HEK293 (cell line): ENCODE results near the gene METTL23.
"Not testable (repeated sequence)": the region's sequence is repeated elsewhere in the genome, so short reads cannot be mapped to it uniquely, and the experiment has no call there.

Source experiments
- CTCF ChIA-PET: fragments of 350-600 bp; formaldehyde crosslinking; extraction: SDS; loops from one replicate; lab custom pipeline; 2021; ENCODE audit warnings: antibody characterized with exemption; lab: Yijun Ruan, JAX
- POLR2A ChIA-PET: fragments of 300-600 bp; formaldehyde crosslinking; extraction: SDS; loops from one replicate; lab custom pipeline; 2020; ENCODE audit warnings: antibody characterized with exemption, inconsistent platforms; lab: Yijun Ruan, JAX
- H3K27ac ChIP-seq: fragments of 200-500 bp; sonication (Bioruptor generic); 2 replicates; pipeline ENCODE4 v1.5.1; 2014; ENCODE audit warnings: low read depth, low read length, control low read depth, inconsistent platforms; ENCODE audit errors: extremely low read depth
- H3K36me3 ChIP-seq, 2 experiments: fragments of 200-500 bp in 1 of 2; sonication (Bioruptor generic) in 1 of 2; 1 replicate in 1 of 2; 2 replicates in 1 of 2; pipeline ENCODE4 v1.5.1; 2014 to 2017; ENCODE audit warnings: inconsistent platforms in 2 of 2, low read length in 2 of 2; ENCODE audit not compliant: control insufficient read depth in 2 of 2, insufficient read depth in 1 of 2
- H3K4me1 ChIP-seq: fragments of 200-500 bp; sonication (Bioruptor generic); 2 replicates; pipeline ENCODE4 v1.5.1; 2014; ENCODE audit warnings: mild to moderate bottlenecking, low read length, inconsistent platforms; ENCODE audit not compliant: control insufficient read depth, insufficient read depth
- H3K4me3 ChIP-seq: 2 replicates; pipeline ENCODE4 v1.5.1; 2011; ENCODE audit warnings: low read depth, mild to moderate bottlenecking, control low read depth, low read length, moderate library complexity
- H3K9me3 ChIP-seq: fragments of 200-500 bp; sonication (Bioruptor generic); 2 replicates; pipeline ENCODE4 v1.5.1; 2014; ENCODE audit warnings: low read depth, low read length, inconsistent platforms; ENCODE audit not compliant: control insufficient read depth, insufficient read depth
- GLI4 ChIP-seq: fragments of 450-650 bp; formaldehyde crosslinking; IDR thresholded peaks from 2 replicates; pipeline ENCODE4 v1.5.1; 2016; ENCODE audit warnings: missing biosample characterization, missing genetic modification characterization
- GLIS1 ChIP-seq: fragments of 450-650 bp; formaldehyde crosslinking; IDR thresholded peaks from 2 replicates; pipeline ENCODE4 v1.5.1; 2016; ENCODE audit warnings: missing biosample characterization, missing genetic modification characterization
- RBAK ChIP-seq: fragments of 450-650 bp; formaldehyde crosslinking; IDR thresholded peaks from 2 replicates; pipeline ENCODE4 v1.5.1; 2016; ENCODE audit warnings: missing biosample characterization, missing genetic modification characterization
- SCRT1 ChIP-seq: fragments of 450-650 bp; formaldehyde crosslinking; IDR thresholded peaks from 2 replicates; pipeline ENCODE4 v1.5.1; 2016; ENCODE audit warnings: missing biosample characterization, missing genetic modification characterization, borderline replicate concordance
- SCRT2 ChIP-seq: fragments of 450-650 bp; formaldehyde crosslinking; IDR thresholded peaks from 2 replicates; pipeline ENCODE4 v1.5.1; 2016; ENCODE audit warnings: missing biosample characterization, missing genetic modification characterization
- ZBTB17 ChIP-seq: fragments of 450-650 bp; formaldehyde crosslinking; IDR thresholded peaks from 2 replicates; pipeline ENCODE4 v1.5.1; 2016; ENCODE audit warnings: missing biosample characterization, missing genetic modification characterization
- ZNF146 ChIP-seq: fragments of 450-650 bp; formaldehyde crosslinking; IDR thresholded peaks from 2 replicates; pipeline ENCODE4 v1.5.1; 2016; ENCODE audit warnings: missing biosample characterization, missing genetic modification characterization
- ZNF16 ChIP-seq: fragments of 450-650 bp; formaldehyde crosslinking; IDR thresholded peaks from 2 replicates; pipeline ENCODE4 v1.5.1; 2016; ENCODE audit warnings: low read depth, missing biosample characterization, missing genetic modification characterization
- ZNF184 ChIP-seq: fragments of 450-650 bp; IDR thresholded peaks from 2 replicates; pipeline ENCODE4 v1.5.1; 2018; ENCODE audit warnings: missing biosample characterization, mild to moderate bottlenecking, missing genetic modification characterization
- ZNF24 ChIP-seq: fragments of 450-650 bp; formaldehyde crosslinking; IDR thresholded peaks from 2 replicates; pipeline ENCODE4 v1.5.1; 2016; ENCODE audit warnings: missing biosample characterization, missing genetic modification characterization
- ZNF362 ChIP-seq: fragments of 450-650 bp; formaldehyde crosslinking; IDR thresholded peaks from 2 replicates; pipeline ENCODE4 v1.5.1; 2016; ENCODE audit warnings: missing biosample characterization, missing genetic modification characterization
- ZNF585B ChIP-seq: fragments of 450-650 bp; formaldehyde crosslinking; IDR thresholded peaks from 2 replicates; pipeline ENCODE4 v1.5.1; 2016; ENCODE audit warnings: missing biosample characterization, missing genetic modification characterization
- ZNF600 ChIP-seq: fragments of 450-650 bp; formaldehyde crosslinking; IDR thresholded peaks from 2 replicates; pipeline ENCODE4 v1.5.1; 2016; ENCODE audit warnings: missing biosample characterization, missing genetic modification characterization
- ZNF624 ChIP-seq: fragments of 450-650 bp; formaldehyde crosslinking; IDR thresholded peaks from 2 replicates; pipeline ENCODE4 v1.5.1; 2017; ENCODE audit warnings: missing biosample characterization, missing genetic modification characterization
- ZNF654 ChIP-seq: fragments of 450-650 bp; formaldehyde crosslinking; IDR thresholded peaks from 2 replicates; pipeline ENCODE4 v1.5.1; 2016; ENCODE audit warnings: low read depth, missing biosample characterization, missing genetic modification characterization
- ZNF664 ChIP-seq: fragments of 450-650 bp; formaldehyde crosslinking; IDR thresholded peaks from 2 replicates; pipeline ENCODE4 v1.5.1; 2016; ENCODE audit warnings: missing biosample characterization, missing genetic modification characterization
- ZNF747 ChIP-seq: fragments of 450-650 bp; formaldehyde crosslinking; IDR thresholded peaks from 2 replicates; pipeline ENCODE4 v1.5.1; 2016; ENCODE audit warnings: missing biosample characterization, missing genetic modification characterization
- TF ChIP-seq, protein P1 (sequence below): fragments of 450-650 bp; formaldehyde crosslinking; IDR thresholded peaks from 2 replicates; pipeline ENCODE4 v1.5.1; 2016; ENCODE audit warnings: missing biosample characterization, missing genetic modification characterization, borderline replicate concordance
- TF ChIP-seq, protein P2 (sequence below): fragments of 450-650 bp; formaldehyde crosslinking; IDR thresholded peaks from 2 replicates; pipeline ENCODE4 v1.5.1; 2016; ENCODE audit warnings: missing biosample characterization, missing genetic modification characterization, borderline replicate concordance

Gene METTL23

GRCh38 chr17:76731800-76732733, 5.4 kb downstream of the METTL23 start:
- H3K4me3 ChIP-seq, H3K9me3 ChIP-seq: not testable (repeated sequence)
- peaks cover 40 to 66% of the 10 kb centered on the region in 2 experiments for H3K36me3 ChIP-seq
- 0 out of 2 replicates have a peak overlapping the region, but pooled peaks have one; percentile 3 for H3K27ac ChIP-seq
- peaks cover 17% of the 10 kb centered on the region for H3K4me1 ChIP-seq
- 0 out of 2 replicates have a peak, but pooled peaks have one; percentile 25 for TF ChIP-seq ZBTB17 (tag by site-specific recombination)
- peak; percentile 100 for TF ChIP-seq SCRT1 (tag by site-specific recombination)
- peak; percentile 3; the same call in 1 of the 2 replicates for TF ChIP-seq ZNF146
- 0 out of 2 replicates have a peak, but pooled peaks have one; percentile 17 for TF ChIP-seq ZNF362 (tag by site-specific recombination)
- TF ChIP-seq SCRT2 (tag by site-specific recombination): peak; percentile 72
- 0 out of 2 replicates have a peak, but pooled peaks have one; percentile 7 for TF ChIP-seq ZNF664
- ChIA-PET POLR2A (interaction anchor here (0.5 to 2.0 kb wide), 8 partner anchors 9 to 51 kb away, joined by 3 to 7 read pairs (median 6); no protein-coding TSS in a partner anchor), CTCF (interaction anchor here (0.7 to 2.8 kb wide), 3 partner anchors 17 to 808 kb away, joined by 3 to 13 read pairs (median 4); no protein-coding TSS in a partner anchor)

GRCh38 chr17:76732734-76733617, 6.3 kb downstream of the METTL23 start:
- Histone ChIP-seq H3K36me3 (peaks cover 40 to 66% of the 10 kb centered on the region in 2 experiments), H3K4me1 (peaks cover 11% of the 10 kb centered on the region), H3K9me3 (no peaks in the 10 kb centered on the region), H3K4me3 (no peak overlapping the region), H3K27ac (no peak overlapping the region; the same call in 1 of the 2 replicates)
- ChIA-PET POLR2A (interaction anchor here (0.5 to 2.0 kb wide), 5 partner anchors 8 to 52 kb away, joined by 3 to 7 read pairs (median 6); no protein-coding TSS in a partner anchor), CTCF (interaction anchor here (0.5 to 2.8 kb wide), 4 partner anchors 10 to 1132 kb away, joined by 3 to 13 read pairs (median 4); no protein-coding TSS in a partner anchor)
- TF ChIP-seq, protein P1, sequence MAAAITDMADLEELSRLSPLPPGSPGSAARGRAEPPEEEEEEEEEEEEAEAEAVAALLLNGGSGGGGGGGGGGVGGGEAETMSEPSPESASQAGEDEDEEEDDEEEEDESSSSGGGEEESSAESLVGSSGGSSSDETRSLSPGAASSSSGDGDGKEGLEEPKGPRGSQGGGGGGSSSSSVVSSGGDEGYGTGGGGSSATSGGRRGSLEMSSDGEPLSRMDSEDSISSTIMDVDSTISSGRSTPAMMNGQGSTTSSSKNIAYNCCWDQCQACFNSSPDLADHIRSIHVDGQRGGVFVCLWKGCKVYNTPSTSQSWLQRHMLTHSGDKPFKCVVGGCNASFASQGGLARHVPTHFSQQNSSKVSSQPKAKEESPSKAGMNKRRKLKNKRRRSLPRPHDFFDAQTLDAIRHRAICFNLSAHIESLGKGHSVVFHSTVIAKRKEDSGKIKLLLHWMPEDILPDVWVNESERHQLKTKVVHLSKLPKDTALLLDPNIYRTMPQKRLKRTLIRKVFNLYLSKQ: no peak
- TF ChIP-seq ZNF600 (no peak), ZNF624 (tag by site-specific recombination) (no peak), ZNF654 (tag by site-specific recombination) (no peak), ZNF747 (no peak), ZNF24 (no peak), ZNF16 (tag by site-specific recombination) (no peak), GLIS1 (tag by site-specific recombination) (peak; percentile 37; the same call in 1 of the 2 replicates), ZNF184 (no peak; the same call in 1 of the 2 replicates), RBAK (tag by site-specific recombination) (no peak), GLI4 (no peak), ZNF585B (tag by site-specific recombination) (no peak)
- TF ChIP-seq, protein P2, sequence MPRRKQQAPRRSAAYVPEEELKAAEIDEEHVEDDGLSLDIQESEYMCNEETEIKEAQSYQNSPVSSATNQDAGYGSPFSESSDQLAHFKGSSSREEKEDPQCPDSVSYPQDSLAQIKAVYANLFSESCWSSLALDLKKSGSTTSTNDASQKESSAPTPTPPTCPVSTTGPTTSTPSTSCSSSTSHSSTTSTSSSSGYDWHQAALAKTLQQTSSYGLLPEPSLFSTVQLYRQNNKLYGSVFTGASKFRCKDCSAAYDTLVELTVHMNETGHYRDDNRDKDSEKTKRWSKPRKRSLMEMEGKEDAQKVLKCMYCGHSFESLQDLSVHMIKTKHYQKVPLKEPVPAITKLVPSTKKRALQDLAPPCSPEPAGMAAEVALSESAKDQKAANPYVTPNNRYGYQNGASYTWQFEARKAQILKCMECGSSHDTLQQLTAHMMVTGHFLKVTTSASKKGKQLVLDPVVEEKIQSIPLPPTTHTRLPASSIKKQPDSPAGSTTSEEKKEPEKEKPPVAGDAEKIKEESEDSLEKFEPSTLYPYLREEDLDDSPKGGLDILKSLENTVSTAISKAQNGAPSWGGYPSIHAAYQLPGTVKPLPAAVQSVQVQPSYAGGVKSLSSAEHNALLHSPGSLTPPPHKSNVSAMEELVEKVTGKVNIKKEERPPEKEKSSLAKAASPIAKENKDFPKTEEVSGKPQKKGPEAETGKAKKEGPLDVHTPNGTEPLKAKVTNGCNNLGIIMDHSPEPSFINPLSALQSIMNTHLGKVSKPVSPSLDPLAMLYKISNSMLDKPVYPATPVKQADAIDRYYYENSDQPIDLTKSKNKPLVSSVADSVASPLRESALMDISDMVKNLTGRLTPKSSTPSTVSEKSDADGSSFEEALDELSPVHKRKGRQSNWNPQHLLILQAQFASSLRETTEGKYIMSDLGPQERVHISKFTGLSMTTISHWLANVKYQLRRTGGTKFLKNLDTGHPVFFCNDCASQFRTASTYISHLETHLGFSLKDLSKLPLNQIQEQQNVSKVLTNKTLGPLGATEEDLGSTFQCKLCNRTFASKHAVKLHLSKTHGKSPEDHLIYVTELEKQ (tag by site-specific recombination): no peak
